H1 (cell line): ENCODE results near the gene ZBTB43. TPM values are rescaled to one million over a fixed set of nuclear protein-coding genes. Genes with fewer than 3 reads are reported as not detected.

Source experiments
- CTCF ChIA-PET: fragments of 300-600 bp; sonication (Branson Sonifier 250); formaldehyde crosslinking; loops from one replicate; lab custom pipeline; 2021; ENCODE audit not compliant: partially characterized antibody; lab: Charles Lee
- POLR2A ChIA-PET: fragments of 300-600 bp; sonication (Branson Sonifier 250); formaldehyde crosslinking; loops from one replicate; lab custom pipeline; 2021; ENCODE audit warnings: inconsistent platforms; ENCODE audit not compliant: partially characterized antibody; lab: Charles Lee
- DNase-seq, 2 experiments: peaks; one replicate each; pipeline versions ENCODE4 v3.0.0 to v3.0.0-alpha.2; 2010 to 2022; ENCODE audit warnings: low spot score in 2 of 2, low read depth in 1 of 2, mixed read lengths in 1 of 2
- FAIRE-seq: peaks from 2 replicates; lab custom pipeline; 2011; peaks lifted over from hg19 to GRCh38; lab: Jason Lieb, UNC
- H2AFZ ChIP-seq: 2 replicates; pipeline ENCODE4 v1.8.1; 2012; ENCODE audit warnings: low read length, inconsistent platforms
- H2AK5ac ChIP-seq: 2 replicates; pipeline ENCODE4 v1.6.1; 2013; ENCODE audit warnings: low read depth, low read length
- H2BK120ac ChIP-seq: replicated peaks from 2 replicates; pipeline ENCODE3; 2013; ENCODE audit warnings: low read depth, low read length, inconsistent platforms
- H2BK12ac ChIP-seq: 2 replicates; pipeline ENCODE4 v1.6.1; 2013; ENCODE audit warnings: low read depth, low read length
- H2BK15ac ChIP-seq: 2 replicates; pipeline ENCODE4 v1.6.1; 2013; ENCODE audit warnings: low read length
- H2BK20ac ChIP-seq: 2 replicates; pipeline ENCODE4 v1.6.1; 2013; ENCODE audit warnings: low read length
- H2BK5ac ChIP-seq: 2 replicates; pipeline ENCODE4 v1.6.1; 2013; ENCODE audit warnings: low read depth, low read length
- H3K14ac ChIP-seq: 2 replicates; pipeline ENCODE4 v1.6.1; 2013; ENCODE audit warnings: inconsistent platforms; ENCODE audit not compliant: insufficient read length
- H3K18ac ChIP-seq: 2 replicates; pipeline ENCODE4 v1.6.1; 2013; ENCODE audit warnings: low read length; ENCODE audit errors: extremely low read depth
- H3K23ac ChIP-seq: 2 replicates; pipeline ENCODE4 v1.6.1; 2013; ENCODE audit warnings: inconsistent platforms; ENCODE audit not compliant: insufficient read length
- H3K23me2 ChIP-seq: 2 replicates; pipeline ENCODE4 v1.6.1; 2013; ENCODE audit warnings: low read depth, low read length
- H3K27ac ChIP-seq: 2 replicates; pipeline ENCODE4 v1.6.1; 2011; ENCODE audit warnings: low read depth, low read length, inconsistent platforms
- H3K27me3 ChIP-seq, 4 experiments: replicated peaks in 1 of 4; 1 replicate in 1 of 4; 2 replicates in 3 of 4; pipeline versions ENCODE4 v1.6.1 to v1.8.1; 2011 to 2013; ENCODE audit warnings: low read length in 3 of 4, mild to moderate bottlenecking in 3 of 4, inconsistent platforms in 2 of 4, mixed read lengths in 2 of 4, moderate library complexity in 1 of 4; ENCODE audit not compliant: control insufficient read depth in 3 of 4, insufficient read depth in 3 of 4; ENCODE audit errors: extremely low read depth in 1 of 4
- H3K36me3 ChIP-seq, 4 experiments: 2 replicates each; pipeline versions ENCODE4 v1.6.1 to v1.8.1; 2011 to 2013; ENCODE audit warnings: mild to moderate bottlenecking in 4 of 4, low read length in 3 of 4, moderate library complexity in 2 of 4, control low read depth in 1 of 4, inconsistent platforms in 1 of 4; ENCODE audit not compliant: insufficient read depth in 4 of 4, control insufficient read depth in 2 of 4
- H3K4ac ChIP-seq: replicated peaks from 2 replicates; pipeline ENCODE3; 2013; ENCODE audit warnings: low read length, low read depth, mixed read lengths, inconsistent platforms; ENCODE audit not compliant: insufficient read length
- H3K4me1 ChIP-seq, 4 experiments: replicated peaks in 1 of 4; 1 replicate in 1 of 4; 2 replicates in 3 of 4; pipeline versions ENCODE4 v1.6.1 to v1.8.1; 2011 to 2013; ENCODE audit warnings: low read length in 3 of 4, inconsistent platforms in 2 of 4, mixed read lengths in 1 of 4; ENCODE audit not compliant: insufficient read depth in 4 of 4, control insufficient read depth in 3 of 4
- H3K4me2 ChIP-seq, 2 experiments: 2 replicates each; pipeline versions ENCODE4 v1.6.1 to v1.8.1; 2011 to 2013; ENCODE audit warnings: low read depth in 2 of 2, low read length in 2 of 2, control low read depth in 1 of 2, inconsistent platforms in 1 of 2, mild to moderate bottlenecking in 1 of 2; ENCODE audit not compliant: insufficient read depth in 1 of 2
- H3K4me3 ChIP-seq, 4 experiments: fragments of 200-600, 300-600 bp in 1 of 4; sonication (generic), shearing (Covaris generic), sonication (Bioruptor Twin) in 1 of 4; 2 replicates each; pipeline versions ENCODE4 v1.5.1 to v1.8.1; 2011 to 2016; ENCODE audit warnings: low read length in 4 of 4, low read depth in 3 of 4, control low read depth in 2 of 4, inconsistent platforms in 2 of 4, mild to moderate bottlenecking in 2 of 4, mixed read lengths in 1 of 4, moderate library complexity in 1 of 4; ENCODE audit not compliant: insufficient read depth in 2 of 4; ENCODE audit errors: extremely low read depth in 1 of 4
- H3K56ac ChIP-seq: replicated peaks from 2 replicates; pipeline ENCODE3; 2013; ENCODE audit warnings: low read depth, mild to moderate bottlenecking, mixed read lengths, low read length, inconsistent platforms; ENCODE audit not compliant: insufficient read length
- H3K79me1 ChIP-seq: 2 replicates; pipeline ENCODE4 v1.6.1; 2013; ENCODE audit warnings: low read depth, low read length, control low read depth
- H3K79me2 ChIP-seq, 2 experiments: 2 replicates each; pipeline versions ENCODE4 v1.6.1 to v1.8.1; 2012 to 2013; ENCODE audit warnings: low read length in 2 of 2, mild to moderate bottlenecking in 2 of 2, inconsistent platforms in 1 of 2; ENCODE audit not compliant: insufficient read depth in 2 of 2, control insufficient read depth in 1 of 2
- H3K9ac ChIP-seq, 4 experiments: replicated peaks in 1 of 4; 1 replicate in 1 of 4; 2 replicates in 3 of 4; pipeline versions ENCODE4 v1.6.1 to v1.8.1; 2011 to 2013; ENCODE audit warnings: low read depth in 3 of 4, low read length in 3 of 4, control low read depth in 2 of 4, mild to moderate bottlenecking in 2 of 4, moderate library complexity in 2 of 4, inconsistent platforms in 1 of 4; ENCODE audit errors: extremely low read depth in 1 of 4
- H3K9me3 ChIP-seq, 2 experiments: 2 replicates each; pipeline versions ENCODE4 v1.6.1 to v1.8.1; 2012 to 2013; ENCODE audit warnings: mild to moderate bottlenecking in 2 of 2, moderate library complexity in 2 of 2, control low read depth in 1 of 2, inconsistent platforms in 1 of 2, low read depth in 1 of 2, low read length in 1 of 2, mixed read lengths in 1 of 2; ENCODE audit not compliant: insufficient read depth in 2 of 2
- H4K20me1 ChIP-seq, 2 experiments: replicated peaks in 1 of 2; 2 replicates each; pipeline versions ENCODE3 to v1.8.1; 2011 to 2013; ENCODE audit warnings: inconsistent platforms in 2 of 2, low read length in 2 of 2, mild to moderate bottlenecking in 1 of 2; ENCODE audit not compliant: insufficient read depth in 2 of 2, control insufficient read depth in 1 of 2
- H4K5ac ChIP-seq: 2 replicates; pipeline ENCODE4 v1.6.1; 2013; ENCODE audit warnings: low read length, low read depth, mixed read lengths, inconsistent platforms; ENCODE audit not compliant: insufficient read length
- H4K8ac ChIP-seq: 2 replicates; pipeline ENCODE4 v1.8.0; 2013; ENCODE audit warnings: mild to moderate bottlenecking, moderate library complexity, low read length, inconsistent platforms; ENCODE audit not compliant: insufficient read depth; ENCODE audit errors: extremely low read depth
- H4K91ac ChIP-seq: replicated peaks from 2 replicates; pipeline ENCODE3; 2013; ENCODE audit warnings: low read length, mixed read lengths, inconsistent platforms; ENCODE audit not compliant: insufficient read length
- ASH2L ChIP-seq: fragments of 200-600, 300-600 bp; sonication (generic); IDR thresholded peaks from one replicate; pipeline ENCODE4 v1.7.1; 2017; ENCODE audit warnings: low read length
- CHD1 ChIP-seq: IDR thresholded peaks from 2 replicates; pipeline ENCODE4 v1.6.1; 2012; ENCODE audit warnings: low read depth, low read length, improper control_type of control experiment
- E2F6 ChIP-seq: IDR thresholded peaks from 2 replicates; pipeline ENCODE4 v1.6.1; 2012; ENCODE audit warnings: inconsistent platforms
- GABPA ChIP-seq: IDR thresholded peaks from 2 replicates; pipeline ENCODE4 v1.6.1; 2011; ENCODE audit warnings: mild to moderate bottlenecking, low read length, moderate library complexity, borderline replicate concordance; ENCODE audit not compliant: insufficient read depth
- HDAC2 ChIP-seq, 2 experiments: fragments of 300-600 bp in 1 of 2; sonication (generic) in 1 of 2; IDR thresholded peaks; 2 replicates each; pipeline ENCODE4 v1.6.1; 2011 to 2012; ENCODE audit warnings: low read depth in 2 of 2, low read length in 2 of 2, mild to moderate bottlenecking in 2 of 2, moderate library complexity in 2 of 2, borderline replicate concordance in 1 of 2, inconsistent platforms in 1 of 2
- RAD21 ChIP-seq, 2 experiments: IDR thresholded peaks in 1 of 2; conservative IDR thresholded peaks in 1 of 2; 2 replicates each; pipeline ENCODE4 v1.6.1; 2011; ENCODE audit warnings: low read depth in 2 of 2, low read length in 2 of 2, improper control_type of control experiment in 1 of 2, inconsistent platforms in 1 of 2, mild to moderate bottlenecking in 1 of 2, moderate library complexity in 1 of 2
- RFX5 ChIP-seq: IDR thresholded peaks from 2 replicates; pipeline ENCODE4 v1.6.1; 2011; ENCODE audit warnings: low read depth, low read length, improper control_type of control experiment, borderline replicate concordance
- SIN3A ChIP-seq, 2 experiments: IDR thresholded peaks in 1 of 2; conservative IDR thresholded peaks in 1 of 2; 2 replicates each; pipeline ENCODE4 v1.6.1; 2011 to 2012; ENCODE audit warnings: low read length in 2 of 2, improper control_type of control experiment in 1 of 2, low read depth in 1 of 2, mild to moderate bottlenecking in 1 of 2
- SIRT6 ChIP-seq: IDR thresholded peaks from one replicate; pipeline ENCODE4 v1.7.1; 2012; ENCODE audit warnings: low read length, inconsistent platforms
- TCF12 ChIP-seq: IDR thresholded peaks from 2 replicates; pipeline ENCODE4 v1.6.1; 2011; ENCODE audit warnings: low read depth, mild to moderate bottlenecking, low read length
- TEAD4 ChIP-seq: IDR thresholded peaks from 2 replicates; pipeline ENCODE4 v1.6.1; 2012; ENCODE audit warnings: low read depth, low read length, inconsistent platforms, mixed read lengths
- ZNF274 ChIP-seq: IDR thresholded peaks from 2 replicates; pipeline ENCODE4 v1.7.0; 2012; ENCODE audit warnings: low read length, borderline replicate concordance; ENCODE audit errors: extremely low read depth
- WGBS, 2 experiments: shearing (Covaris generic) in 1 of 2; methylation state at CpG; one replicate each; pipeline versions ENCODE4 v1.1.6 to v1.1.7; 2013 to 2015; ENCODE audit warnings: low lambda C conversion rate in 2 of 2, mixed read lengths in 2 of 2, inconsistent platforms in 1 of 2, low coverage in 1 of 2, missing lambda C conversion rate in 1 of 2; ENCODE audit not compliant: insufficient replicate concordance in 2 of 2, insufficient coverage in 1 of 2, insufficient read length in 1 of 2; ENCODE audit errors: extremely low coverage in 1 of 2, missing lambda C conversion rate in 1 of 2; 5-methylcytosine and 5-hydroxymethylcytosine counted together
- polyA plus RNA-seq, 7 experiments: library from polyadenylated mRNA; depleted of rRNA in 3 of 7; stranded (reverse) in 5 of 7; unstranded in 2 of 7; fragments of >200 nt in 5 of 7; fragments of 200-250 nt in 2 of 7; gene quantifications; 1 replicate in 5 of 7; 2 replicates in 1 of 7; 4 replicates in 1 of 7; pipeline versions ENCODE4 v1.2.1 to v1.2.3, GENCODE V29; 2011 to 2013; ENCODE audit warnings: missing spikeins in 2 of 7, mixed read lengths in 2 of 7
- total RNA-seq: library from RNA; stranded (reverse); fragmentation: NEBNext Ultra II Directional; extraction: Animal tissue kit (Norgen Biotek cat#: 25700); gene quantifications from 2 replicates; pipeline ENCODE4 v1.2.1, GENCODE V29; 2021

The ZBTB43 gene
- total and polyA plus RNA-seq, 2 of the 8 experiments (the other 6 are each of a cell fraction or from before 2014, with no cell fraction given) = 4.1 to 16.7 TPM

GRCh38 chr9:126809068-126809467, 4.2 kb downstream of the ZBTB43 start:
- Histone ChIP-seq H3K4me2 (no peak overlapping the region), H2AK5ac (no peak overlapping the region), H3K4ac (no peak overlapping the region), H3K4me1 (peaks cover 0 to 7% (median 5%) of the 10 kb centered on the region in 4 experiments; a peak in 6 of 7 replicates), H3K27ac (no peak overlapping the region), H2BK15ac (no peak overlapping the region), H3K79me1 (peaks cover 4% of the 10 kb centered on the region; the same call in 1 of the 2 replicates), H3K23ac (no peak overlapping the region), H4K91ac (no peak overlapping the region), H2BK12ac (no peak overlapping the region), H3K9ac (no peak overlapping the region), H3K9me3 (no peaks in the 10 kb centered on the region; a peak in 1 of 4 replicates), H2AFZ (no peak overlapping the region), H2BK5ac (no peak overlapping the region), H3K4me3 (no peak overlapping the region), H2BK120ac (no peak overlapping the region), H4K20me1 (peaks cover 5 to 8% of the 10 kb centered on the region in 2 experiments), H3K18ac (no peak overlapping the region), H3K36me3 (peaks cover 0 to 12% (median 5%) of the 10 kb centered on the region in 4 experiments; a peak in 5 of 8 replicates), H3K79me2 (peaks cover 6 to 52% of the 10 kb centered on the region in 2 experiments; a peak in 3 of 4 replicates), H3K14ac (no peak overlapping the region), H3K56ac (no peak overlapping the region), H3K23me2 (peaks cover 3% of the 10 kb centered on the region; the same call in 1 of the 2 replicates), H3K27me3 (peaks cover 0 to 2% (median 0%) of the 10 kb centered on the region in 4 experiments; a peak in 1 of 7 replicates), H4K8ac (no peak overlapping the region), H2BK20ac (no peak overlapping the region), H4K5ac (no peak overlapping the region)
- POLR2A ChIA-PET = interaction anchor here (1.2 kb wide), 1 partner anchor 11 kb away, joined by 3 read pairs; no protein-coding TSS in a partner anchor
- FAIRE-seq = no peak
- CTCF ChIA-PET = interaction anchor here (0.6 to 1.2 kb wide), 3 partner anchors 17 to 463 kb away, joined by 3 to 5 read pairs (median 4); no protein-coding TSS in a partner anchor
- WGBS, 2 experiments = 94% methylated on average over 3 of the region's 3 CpGs; no CpG with 5 or more reads in 1 of the 2 experiments
- no peak for DNase-seq
- TF ChIP-seq GABPA = no peak
- no peak for TF ChIP-seq SIRT6
- TF ChIP-seq RAD21 (IDR thresholded peaks at IDR 0.05 in 1 of 2, conservative IDR thresholded peaks at IDR 0.05 in 1 of 2; ENCODE audit: low read depth in 2 of 2, low read length in 2 of 2) = no peak
- no peak for TF ChIP-seq E2F6
- no peak for TF ChIP-seq TCF12
- no peak for TF ChIP-seq TEAD4
- TF ChIP-seq CHD1 = no peak
- TF ChIP-seq HDAC2 (IDR thresholded peaks at IDR 0.05; ENCODE audit: borderline replicate concordance in 1 of 2, low read depth in 2 of 2, low read length in 2 of 2) = no peak
- TF ChIP-seq SIN3A (conservative IDR thresholded peaks at IDR 0.05 in 1 of 2, IDR thresholded peaks at IDR 0.05 in 1 of 2; ENCODE audit: low read depth in 1 of 2, low read length in 2 of 2) = no peak
- TF ChIP-seq RFX5 = no peak
- no peak for TF ChIP-seq ASH2L
- TF ChIP-seq ZNF274 = no peak
